Activated CD4-positive, alpha-beta T cell treated with anti-CD3 and anti-CD28 coated beads, Interleukin-2, amount 10 ng/mL, durations not matched to agents 24 days and 14 days (primary cell): ENCODE data around the gene ACACB. TPM values are rescaled to one million over a fixed set of nuclear protein-coding genes. Genes with fewer than 3 reads are reported as not detected.

Experiments
- DNase-seq: peaks from one replicate; pipeline ENCODE4 v3.0.0; 2022
- H3K27ac Mint-ChIP-seq: one replicate; pipeline ENCODE4 v1.8.0; 2022; ENCODE audit warnings: mild to moderate bottlenecking, mixed read lengths
- H3K27me3 Mint-ChIP-seq: one replicate; pipeline ENCODE4 v1.8.0; 2022; ENCODE audit warnings: mixed read lengths
- H3K36me3 Mint-ChIP-seq: one replicate; pipeline ENCODE4 v1.8.0; 2022; ENCODE audit warnings: low read depth, mild to moderate bottlenecking, mixed read lengths
- H3K4me1 Mint-ChIP-seq: one replicate; pipeline ENCODE4 v1.8.0; 2021; ENCODE audit warnings: mixed read lengths
- H3K4me3 Mint-ChIP-seq: one replicate; pipeline ENCODE4 v1.8.0; 2022; ENCODE audit warnings: mild to moderate bottlenecking, moderate library complexity, mixed read lengths
- H3K9me3 Mint-ChIP-seq: one replicate; pipeline ENCODE4 v1.8.0; 2021; ENCODE audit warnings: mixed read lengths
- intact Hi-C: fragments of 100-400 bp; cut with micrococcal nuclease; formaldehyde crosslinking; loops from one replicate; pipeline ENCODE4 v1.15.1; 2023
- total RNA-seq: library from RNA; stranded (reverse); gene quantifications from 2 replicates; pipeline ENCODE4 v1.2.3, GENCODE V29; 2022

Gene ACACB
- total RNA-seq, 1 donor from 2014 or later, result 5.8 TPM

DNA sequence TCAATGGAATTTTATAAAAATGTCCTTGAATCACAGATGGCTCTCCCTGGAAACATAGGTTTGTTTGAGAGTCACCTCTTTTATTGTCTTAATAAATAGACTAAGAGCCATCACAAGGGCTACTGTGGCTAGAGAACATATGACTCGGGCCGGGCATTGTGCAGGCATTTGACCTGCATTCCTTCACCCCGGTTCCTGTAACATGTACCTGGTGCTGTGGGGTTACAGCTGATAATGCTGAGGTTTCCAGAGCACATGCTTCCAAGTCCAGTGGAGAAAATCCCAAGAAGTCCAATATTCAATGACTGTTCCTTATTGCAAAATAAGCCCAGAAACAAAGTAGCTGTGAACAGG lies 1.0 kb upstream of the ACACB start:
- Mint-ChIP-seq H3K9me3 (no peaks in the 10 kb centered on the region), H3K27ac (no peak overlapping the region), H3K36me3 (peaks cover 4% of the 10 kb centered on the region), H3K4me3 (no peak overlapping the region), H3K27me3 (no peaks in the 10 kb centered on the region), H3K4me1 (peaks cover 8% of the 10 kb centered on the region)
- intact Hi-C loops, result loop anchor here (10.0 kb wide), 1 partner anchor 129 kb away; no protein-coding TSS in a partner anchor
- DNase-seq, result no peak

DNA sequence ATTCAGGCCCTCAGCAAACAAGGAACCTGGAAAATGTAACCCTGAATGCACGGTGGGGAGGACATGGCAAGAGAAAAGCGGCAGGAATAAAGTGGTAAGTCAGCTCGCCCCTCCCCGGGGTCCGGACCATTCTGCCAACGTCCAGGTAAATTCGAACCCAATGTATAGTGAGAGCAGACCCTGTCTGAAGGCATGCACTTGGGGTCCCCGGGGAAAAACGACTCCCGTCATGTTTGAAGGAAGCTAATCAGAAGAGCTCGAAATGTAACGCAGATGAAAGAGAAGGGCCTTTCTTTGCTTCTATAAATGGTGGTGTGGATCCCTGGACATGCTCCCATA lies 193 bp downstream of the ACACB start:
- Mint-ChIP-seq H3K9me3 (no peaks in the 10 kb centered on the region), H3K36me3 (no peaks in the 10 kb centered on the region), H3K4me3 (no peak overlapping the region), H3K27ac (no peak overlapping the region), H3K27me3 (no peaks in the 10 kb centered on the region), H3K4me1 (peaks cover 6% of the 10 kb centered on the region)
- no peak for DNase-seq
- intact Hi-C loops, result loop anchor here (10.0 kb wide), 1 partner anchor 128 kb away; no protein-coding TSS in a partner anchor

DNA sequence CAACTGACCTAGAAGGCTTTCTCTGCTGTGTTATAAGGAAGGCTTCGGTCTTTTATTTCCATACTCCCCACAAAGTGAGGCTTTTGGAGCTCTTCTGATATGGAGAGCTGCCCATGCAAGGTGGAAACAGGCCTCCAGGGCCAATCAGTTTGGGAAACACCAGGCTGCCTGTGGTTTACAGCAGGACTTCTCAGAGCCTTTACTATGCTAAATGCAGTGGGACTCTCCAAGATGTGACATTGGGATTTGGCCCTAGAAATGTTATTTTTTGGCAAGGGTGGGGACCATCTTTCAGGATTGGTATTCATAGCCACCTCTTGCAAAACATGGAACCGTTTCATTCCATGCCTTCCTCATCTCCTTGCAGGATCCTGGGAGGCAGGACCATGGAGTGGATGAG lies 3.7 kb downstream of the ACACB start:
- Mint-ChIP-seq H3K9me3 (no peaks in the 10 kb centered on the region), H3K36me3 (no peaks in the 10 kb centered on the region), H3K27ac (no peak overlapping the region), H3K4me3 (no peak overlapping the region), H3K4me1 (peaks cover 3% of the 10 kb centered on the region), H3K27me3 (no peaks in the 10 kb centered on the region)
- DNase-seq, result no peak
- intact Hi-C loops, result no loop called here

DNA sequence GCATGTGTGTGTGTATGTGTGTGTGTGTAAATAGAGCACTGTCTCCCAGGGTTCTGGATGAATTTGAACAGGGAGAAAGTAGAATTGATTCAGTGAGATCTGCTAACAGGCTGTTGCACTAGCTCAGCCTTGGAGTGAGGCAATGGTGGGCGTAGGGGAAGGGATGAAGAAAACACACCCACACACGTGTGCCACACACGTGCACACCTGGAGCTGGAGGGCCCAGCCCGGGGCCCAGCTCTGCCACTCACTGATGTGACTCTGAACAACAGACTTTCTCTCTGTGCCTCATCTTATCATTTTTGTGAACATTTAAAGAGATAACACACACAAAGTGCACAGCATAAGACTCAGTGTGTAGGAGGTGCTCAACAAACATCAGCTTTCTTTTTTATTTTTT lies 4.2 kb downstream of the ACACB start:
- no peak for DNase-seq
- Mint-ChIP-seq H3K4me1 (peaks cover 3% of the 10 kb centered on the region), H3K27me3 (no peaks in the 10 kb centered on the region), H3K4me3 (no peak overlapping the region), H3K27ac (no peak overlapping the region), H3K9me3 (no peaks in the 10 kb centered on the region), H3K36me3 (no peaks in the 10 kb centered on the region)
- intact Hi-C loops, result no loop called here

DNA sequence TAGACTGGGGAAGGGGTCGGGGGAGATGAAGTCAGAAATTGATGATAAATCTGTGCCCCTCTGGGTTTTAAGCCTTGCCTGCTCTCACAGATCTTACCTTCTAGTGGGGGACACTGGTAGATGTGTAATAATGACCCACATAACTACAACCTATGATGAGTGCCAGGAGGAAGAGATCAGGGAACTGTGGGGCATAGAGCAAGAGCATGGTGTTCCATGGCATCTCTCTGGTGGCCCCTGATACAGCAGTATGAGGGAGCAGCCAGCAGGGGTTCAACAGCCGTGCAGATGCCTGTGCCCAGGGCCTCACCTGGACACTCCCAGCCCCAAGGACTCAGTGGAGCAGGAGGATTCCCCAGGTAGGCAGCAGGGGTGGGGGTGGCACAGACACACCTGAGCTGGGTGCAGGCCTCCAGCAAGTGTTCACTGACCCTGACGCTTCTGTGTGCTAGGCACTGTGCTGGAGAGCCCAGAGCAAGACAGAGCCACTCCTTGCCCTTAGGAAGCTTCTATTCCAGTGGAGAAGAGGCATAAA lies 5.0 kb downstream of the ACACB start:
- no peaks in the 10 kb centered on the region for H3K9me3 Mint-ChIP-seq
- no peak overlapping the region for H3K27ac Mint-ChIP-seq
- no peaks in the 10 kb centered on the region for H3K27me3 Mint-ChIP-seq
- H3K4me1 Mint-ChIP-seq, result no peaks in the 10 kb centered on the region
- H3K36me3 Mint-ChIP-seq, result no peaks in the 10 kb centered on the region
- intact Hi-C loops, result no loop called here
- DNase-seq, result no peak
- H3K4me3 Mint-ChIP-seq, result no peak overlapping the region

DNA sequence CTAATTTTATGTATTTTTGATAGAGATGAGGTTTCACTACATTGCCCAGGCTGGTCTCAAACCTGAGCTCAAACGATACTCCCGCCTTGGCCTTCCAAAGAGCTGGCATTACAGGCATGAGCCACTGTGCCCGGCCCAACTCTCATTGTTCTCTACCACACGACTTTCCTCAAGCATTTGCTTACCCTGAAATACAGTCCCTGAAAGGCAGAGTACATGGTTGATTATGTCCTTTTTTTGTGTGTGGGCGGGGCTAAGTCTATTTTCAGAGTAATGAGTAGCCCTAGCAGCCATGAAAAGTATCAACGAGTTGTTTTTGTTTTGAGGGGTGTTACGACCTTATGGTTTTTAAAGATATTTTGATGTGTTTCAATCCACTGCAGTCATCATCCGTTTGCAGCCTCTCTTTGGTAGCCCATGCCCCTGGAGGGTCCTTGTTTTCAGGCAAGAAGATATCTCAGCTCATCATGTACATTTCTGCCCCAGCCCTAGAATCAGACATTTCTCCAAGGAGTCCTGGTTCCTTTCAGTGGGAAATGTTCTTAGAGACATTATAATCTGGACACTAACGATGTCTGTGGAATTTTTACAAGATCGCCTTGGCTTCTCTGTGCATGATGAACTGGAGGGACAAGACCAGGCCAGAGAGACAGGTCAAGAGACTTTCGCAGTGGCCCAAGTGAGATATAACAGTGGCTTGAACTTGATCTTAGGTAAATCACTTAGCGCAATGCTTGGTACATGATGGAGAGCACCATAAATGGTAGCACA lies 8.7 kb downstream of the ACACB start:
- intact Hi-C loops, result no loop called here
- Mint-ChIP-seq H3K27me3 (no peaks in the 10 kb centered on the region), H3K4me1 (no peaks in the 10 kb centered on the region), H3K36me3 (no peaks in the 10 kb centered on the region), H3K4me3 (no peak overlapping the region), H3K27ac (no peak overlapping the region), H3K9me3 (no peaks in the 10 kb centered on the region)
- no peak for DNase-seq

DNA sequence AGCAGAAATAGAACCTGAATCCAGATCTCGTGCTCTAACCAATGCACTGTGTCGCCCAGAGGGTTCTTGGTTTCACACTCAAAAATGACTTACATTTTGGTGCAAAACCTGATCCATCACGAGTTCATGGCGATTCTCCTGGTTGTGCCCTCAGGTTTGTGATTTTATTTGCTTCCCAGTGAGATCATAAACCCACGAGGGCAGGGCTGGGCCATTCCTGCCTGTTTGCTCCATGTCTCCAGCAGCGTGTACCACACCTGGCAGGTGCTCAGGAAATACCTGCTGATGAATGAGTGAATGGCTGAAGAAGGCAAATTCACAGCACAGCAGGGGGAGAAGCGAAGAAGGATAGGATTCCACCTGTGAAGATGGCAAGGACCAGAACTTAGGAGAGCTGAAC lies 9.4 kb downstream of the ACACB start:
- H3K4me3 Mint-ChIP-seq, result no peak overlapping the region
- H3K4me1 Mint-ChIP-seq, result no peaks in the 10 kb centered on the region
- intact Hi-C loops, result no loop called here
- H3K27ac Mint-ChIP-seq, result no peak overlapping the region
- no peaks in the 10 kb centered on the region for H3K36me3 Mint-ChIP-seq
- DNase-seq, result no peak
- H3K27me3 Mint-ChIP-seq, result no peaks in the 10 kb centered on the region
- H3K9me3 Mint-ChIP-seq, result no peaks in the 10 kb centered on the region

DNA sequence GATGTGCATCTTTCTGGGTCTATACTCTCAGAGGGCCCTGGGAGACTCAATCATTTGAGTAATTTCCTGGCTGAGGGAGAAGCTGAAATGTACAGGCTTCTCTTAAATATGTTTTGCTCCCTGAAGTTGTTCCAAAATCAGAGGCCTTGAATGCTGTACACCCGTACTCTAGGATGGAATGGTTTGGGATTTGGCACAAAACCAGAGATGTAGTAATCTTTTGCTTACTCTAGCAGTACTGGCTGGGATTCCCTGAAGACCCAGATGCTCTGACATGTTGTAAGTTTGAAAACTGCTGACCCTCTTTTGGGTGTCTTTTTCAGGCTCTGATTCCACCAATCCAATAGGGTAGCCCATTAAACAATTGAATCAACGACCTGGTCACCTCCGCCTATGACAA lies 10.4 kb downstream of the ACACB start:
- H3K4me1 Mint-ChIP-seq, result no peaks in the 10 kb centered on the region
- DNase-seq, result no peak
- intact Hi-C loops, result no loop called here
- no peak overlapping the region for H3K4me3 Mint-ChIP-seq
- no peaks in the 10 kb centered on the region for H3K36me3 Mint-ChIP-seq
- no peaks in the 10 kb centered on the region for H3K9me3 Mint-ChIP-seq
- no peaks in the 10 kb centered on the region for H3K27me3 Mint-ChIP-seq
- H3K27ac Mint-ChIP-seq, result no peak overlapping the region

DNA sequence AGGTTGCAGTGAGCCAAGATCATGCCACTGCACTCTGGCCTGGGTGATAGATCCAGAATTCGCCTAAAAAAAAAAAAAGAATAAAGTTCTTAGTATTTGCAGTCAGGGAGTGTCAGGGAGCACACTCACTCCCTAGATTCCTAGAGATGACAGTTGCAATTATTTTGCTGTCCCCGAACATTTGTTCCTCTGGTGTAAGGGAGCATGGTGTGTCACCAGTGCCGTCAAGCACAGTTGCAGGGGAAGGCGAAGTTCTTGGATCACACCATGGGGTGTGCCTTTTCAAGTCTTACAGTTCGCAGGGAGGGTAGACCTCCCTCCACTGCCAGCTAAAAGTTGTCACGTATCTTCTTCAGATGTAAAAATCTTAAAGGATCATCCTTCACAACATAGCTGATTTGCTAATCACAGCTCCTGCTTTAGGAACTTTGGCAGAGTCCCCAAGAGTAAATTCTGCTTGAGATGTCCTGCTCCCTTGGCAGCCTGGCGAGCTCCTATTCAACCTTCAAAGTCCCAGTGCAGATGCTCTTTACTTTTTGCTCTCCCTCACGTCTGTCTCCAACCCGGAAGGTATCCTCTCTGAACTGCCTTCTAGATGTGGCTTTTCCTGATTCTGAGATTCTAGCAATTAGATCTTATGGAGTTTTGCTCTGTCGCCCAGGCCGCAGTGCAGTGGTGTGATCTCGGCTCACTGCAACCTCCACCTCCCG lies 11.3 kb downstream of the ACACB start:
- no peak for DNase-seq
- no peaks in the 10 kb centered on the region for H3K36me3 Mint-ChIP-seq
- H3K27ac Mint-ChIP-seq, result no peak overlapping the region
- H3K27me3 Mint-ChIP-seq, result no peaks in the 10 kb centered on the region
- H3K9me3 Mint-ChIP-seq, result no peaks in the 10 kb centered on the region
- no peaks in the 10 kb centered on the region for H3K4me1 Mint-ChIP-seq
- no peak overlapping the region for H3K4me3 Mint-ChIP-seq
- intact Hi-C loops, result no loop called here

DNA sequence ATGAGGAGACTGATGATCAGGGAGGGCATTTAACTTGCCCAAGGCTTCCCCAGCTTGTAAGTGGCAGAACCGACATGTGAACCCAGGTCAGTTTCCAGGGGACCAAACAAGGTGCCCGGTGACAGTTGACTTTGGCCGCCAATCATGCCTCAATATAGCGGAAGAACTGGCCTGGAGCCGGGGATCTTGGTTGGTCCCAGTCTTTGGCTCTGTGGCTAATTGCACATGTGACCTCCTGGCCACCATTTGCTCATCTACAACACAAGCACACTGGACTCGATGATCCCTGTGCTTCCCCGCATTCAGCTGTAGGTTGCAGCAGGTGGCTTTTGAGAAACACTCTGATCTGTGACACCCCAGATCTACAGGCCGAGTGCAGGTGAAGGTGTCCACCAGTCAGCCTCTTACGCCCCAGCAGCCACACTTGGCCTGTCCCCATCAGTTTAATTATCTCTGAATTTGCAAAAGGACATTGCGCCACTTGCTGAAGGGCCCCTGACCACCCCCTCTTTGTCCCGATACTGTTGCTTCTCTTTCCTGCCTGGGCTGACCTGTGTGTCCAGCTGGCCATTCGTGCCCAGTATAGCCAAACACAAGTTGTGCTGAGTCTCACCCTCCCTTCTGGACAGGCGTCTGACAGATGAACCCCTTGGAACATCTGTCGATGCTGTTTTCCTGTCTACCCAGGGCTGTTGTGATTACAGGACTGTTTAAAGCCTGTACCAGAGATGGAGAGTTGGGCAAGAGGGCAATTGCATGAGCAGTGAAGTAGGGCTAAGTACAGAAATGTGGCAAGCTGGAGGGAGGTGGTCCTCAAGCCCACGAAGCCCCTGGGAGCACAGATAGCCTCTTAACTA lies 14.1 kb downstream of the ACACB start:
- no peaks in the 10 kb centered on the region for H3K9me3 Mint-ChIP-seq
- no peaks in the 10 kb centered on the region for H3K36me3 Mint-ChIP-seq
- no peak overlapping the region for H3K27ac Mint-ChIP-seq
- DNase-seq, result no peak
- intact Hi-C loops, result no loop called here
- no peak overlapping the region for H3K4me3 Mint-ChIP-seq
- H3K4me1 Mint-ChIP-seq, result no peaks in the 10 kb centered on the region
- H3K27me3 Mint-ChIP-seq, result peaks cover 4% of the 10 kb centered on the region

DNA sequence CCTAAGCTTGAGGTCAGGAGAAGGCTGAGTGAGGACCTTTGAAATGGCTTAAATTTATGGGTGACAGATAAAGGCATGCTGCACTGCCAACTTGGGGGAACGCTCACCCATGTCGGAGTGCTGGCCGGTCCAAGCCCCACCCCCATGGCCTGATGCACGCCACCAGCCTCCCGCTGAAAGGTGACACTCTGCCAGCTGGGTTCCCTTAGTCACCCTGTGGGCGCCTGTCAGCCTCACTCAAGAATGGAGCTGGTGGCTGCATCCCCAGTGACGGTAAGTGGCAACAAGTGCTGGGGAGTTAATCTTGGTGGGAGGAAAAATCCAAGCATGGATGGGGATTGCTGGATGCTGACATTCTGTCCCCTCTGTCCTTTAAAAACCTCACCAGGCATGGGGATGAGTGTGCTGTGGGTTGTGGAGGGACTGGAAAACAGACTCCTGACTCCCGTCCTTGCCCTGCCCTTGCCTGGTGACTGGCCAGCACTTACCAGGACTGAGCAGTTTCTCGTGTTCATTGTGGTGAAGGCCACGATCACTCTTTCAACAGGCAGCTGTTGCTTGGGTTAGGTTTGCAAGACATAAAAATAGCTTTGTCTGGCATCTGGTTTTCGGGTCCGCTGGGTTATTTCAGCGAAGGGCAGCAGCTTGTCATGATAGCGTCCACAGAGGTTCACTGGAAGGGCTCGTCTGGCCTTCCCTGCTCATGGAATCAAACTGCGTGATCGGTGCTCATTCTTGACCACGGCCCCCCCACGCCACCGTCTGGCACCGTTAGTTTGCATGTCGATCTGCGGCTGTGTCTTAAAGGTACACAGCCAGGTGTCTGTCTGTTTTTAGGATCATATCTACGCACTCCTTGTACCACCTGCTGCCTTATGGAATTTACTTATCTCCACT lies 15.0 kb downstream of the ACACB start:
- peaks cover 4% of the 10 kb centered on the region for H3K27me3 Mint-ChIP-seq
- no peak overlapping the region for H3K4me3 Mint-ChIP-seq
- intact Hi-C loops, result no loop called here
- no peaks in the 10 kb centered on the region for H3K4me1 Mint-ChIP-seq
- no peak for DNase-seq
- no peak overlapping the region for H3K27ac Mint-ChIP-seq
- no peaks in the 10 kb centered on the region for H3K9me3 Mint-ChIP-seq
- H3K36me3 Mint-ChIP-seq, result no peaks in the 10 kb centered on the region

DNA sequence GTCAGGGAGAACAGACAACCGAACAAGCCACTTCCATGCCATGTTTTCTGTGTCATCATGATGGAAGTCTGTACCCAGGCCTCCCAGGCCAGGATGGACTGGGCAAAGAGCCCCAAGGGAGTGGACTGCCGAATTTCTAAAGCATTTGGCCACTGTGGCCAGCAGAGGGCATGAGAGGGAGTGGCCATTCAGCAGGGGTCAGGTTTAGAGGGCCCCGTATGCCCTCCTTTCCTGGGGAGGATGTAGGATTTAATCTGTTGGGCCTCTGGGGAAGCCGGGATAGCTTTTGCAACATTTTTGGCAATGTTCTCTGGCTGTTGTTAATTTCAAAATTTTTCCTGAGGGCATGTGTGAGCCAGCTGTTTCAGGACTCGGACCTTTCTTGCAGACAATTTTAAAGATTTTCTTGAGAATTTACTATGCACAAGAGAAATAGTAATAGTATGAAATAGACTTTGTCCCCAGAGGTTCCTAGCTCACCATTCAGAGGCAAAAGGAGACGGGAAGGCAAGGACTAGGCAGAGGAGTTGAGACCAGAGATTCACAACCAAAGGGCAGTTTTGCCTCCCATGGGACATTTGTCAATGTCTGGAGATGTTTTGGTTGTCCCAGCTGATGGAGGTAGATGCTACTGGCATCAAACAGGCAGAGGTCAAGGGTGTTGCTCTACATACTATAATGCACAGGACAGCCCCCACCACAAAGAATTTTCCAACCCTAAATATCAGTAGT lies 18.0 kb downstream of the ACACB start:
- Mint-ChIP-seq H3K36me3 (no peaks in the 10 kb centered on the region), H3K4me3 (no peak overlapping the region), H3K27ac (no peak overlapping the region), H3K27me3 (peaks cover 8% of the 10 kb centered on the region), H3K4me1 (no peaks in the 10 kb centered on the region), H3K9me3 (no peaks in the 10 kb centered on the region)
- intact Hi-C loops, result no loop called here
- no peak for DNase-seq

DNA sequence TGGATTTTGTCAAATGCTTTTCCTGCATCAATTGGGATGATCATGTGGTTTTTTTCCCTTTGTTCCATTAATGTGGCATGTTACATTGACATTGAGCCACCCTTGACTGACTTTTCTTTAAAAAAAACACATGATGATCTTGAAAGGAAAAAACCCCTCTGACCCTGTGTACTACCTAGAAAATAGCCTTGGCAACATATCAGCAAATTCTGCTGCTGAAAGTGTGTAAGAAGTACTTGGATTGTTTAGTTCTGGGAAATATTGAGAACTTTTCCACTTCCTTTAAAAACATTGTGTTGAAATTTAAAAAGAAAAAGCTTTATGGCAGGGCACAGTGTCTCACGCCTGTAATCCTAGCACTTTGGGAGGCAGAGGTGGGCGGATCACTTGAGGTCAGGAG lies 20.7 kb downstream of the ACACB start:
- no peak overlapping the region for H3K4me3 Mint-ChIP-seq
- H3K9me3 Mint-ChIP-seq, result no peaks in the 10 kb centered on the region
- H3K36me3 Mint-ChIP-seq, result no peaks in the 10 kb centered on the region
- no peak overlapping the region for H3K27ac Mint-ChIP-seq
- intact Hi-C loops, result no loop called here
- peaks cover 8% of the 10 kb centered on the region for H3K27me3 Mint-ChIP-seq
- no peaks in the 10 kb centered on the region for H3K4me1 Mint-ChIP-seq
- no peak for DNase-seq
